OCI-LY1 (cell line): ENCODE results near the gene OSBPL2.

Source experiments
- H2AFZ ChIP-seq: fragments of 200-600 bp; sonication (generic), shearing (Covaris generic); 2 replicates; pipeline ENCODE4 v1.6.0; 2014; ENCODE audit warnings: antibody characterized with exemption, mild to moderate bottlenecking, low read length
- H3F3A ChIP-seq: fragments of 200-600 bp; sonication (generic), shearing (Covaris generic); 2 replicates; pipeline ENCODE4 v1.6.0; 2014; ENCODE audit warnings: mild to moderate bottlenecking, antibody characterized with exemption, low read length, moderate library complexity; ENCODE audit not compliant: insufficient read depth
- H3K27ac ChIP-seq: fragments of 200-600 bp; sonication (generic); 2 replicates; pipeline ENCODE4 v1.5.1; 2014; ENCODE audit warnings: low read length, mixed run types, mild to moderate bottlenecking, low read depth; ENCODE audit not compliant: poor library complexity, severe bottlenecking
- H3K27me3 ChIP-seq: fragments of 200-600 bp; sonication (generic); 2 replicates; pipeline ENCODE4 v1.6.0; 2014; ENCODE audit warnings: antibody characterized with exemption, mild to moderate bottlenecking, low read length, moderate library complexity; ENCODE audit not compliant: insufficient read depth
- H3K36me3 ChIP-seq: fragments of 200-600 bp; sonication (generic); 2 replicates; pipeline ENCODE4 v1.6.1; 2014; ENCODE audit warnings: mild to moderate bottlenecking, antibody characterized with exemption, low read length, moderate library complexity, mixed read lengths; ENCODE audit not compliant: insufficient read depth
- H3K4me1 ChIP-seq: fragments of 200-600 bp; sonication (generic); 2 replicates; pipeline ENCODE4 v1.5.1; 2014; ENCODE audit warnings: mild to moderate bottlenecking, low read length, moderate library complexity; ENCODE audit not compliant: insufficient read depth, severe bottlenecking
- H3K4me2 ChIP-seq: fragments of 200-600 bp; sonication (generic), shearing (Covaris generic); 2 replicates; pipeline ENCODE4 v1.6.1; 2014; ENCODE audit warnings: low read length
- H3K4me3 ChIP-seq: fragments of 200-600 bp; sonication (generic); 2 replicates; pipeline ENCODE4 v1.5.1; 2014; ENCODE audit warnings: low read length, low read depth, mild to moderate bottlenecking, mixed read lengths; ENCODE audit not compliant: poor library complexity, severe bottlenecking
- H3K79me2 ChIP-seq: fragments of 200-600 bp; shearing (Covaris generic); 2 replicates; pipeline ENCODE4 v1.6.1; 2016; ENCODE audit warnings: mixed run types, low read length, mixed read lengths; ENCODE audit not compliant: insufficient read depth
- H3K9ac ChIP-seq: fragments of 200-600 bp; sonication (generic), shearing (Covaris generic); 2 replicates; pipeline ENCODE4 v1.6.1; 2014; ENCODE audit warnings: mild to moderate bottlenecking, low read length, mixed read lengths
- H3K9me2 ChIP-seq: fragments of 200-600 bp; sonication (generic), shearing (Covaris generic); 2 replicates; pipeline ENCODE4 v1.6.1; 2014; ENCODE audit warnings: low read depth, mild to moderate bottlenecking, low read length, mixed read lengths
- H3K9me3 ChIP-seq: fragments of 200-600 bp; shearing (Covaris generic); 2 replicates; pipeline ENCODE4 v1.6.1; 2014; ENCODE audit warnings: low read length, mixed read lengths
- H4K20me1 ChIP-seq: fragments of 200-600 bp; sonication (generic), shearing (Covaris generic); 2 replicates; pipeline ENCODE4 v1.6.0; 2016; ENCODE audit warnings: mild to moderate bottlenecking, low read length; ENCODE audit not compliant: insufficient read depth
- CTCF ChIP-seq: fragments of 200-600 bp; sonication (generic), shearing (Covaris generic); IDR thresholded peaks from 2 replicates; pipeline ENCODE4 v1.5.1; 2017; ENCODE audit warnings: mild to moderate bottlenecking, antibody characterized with exemption, low read length, moderate library complexity, mixed read lengths
- EZH2 ChIP-seq: fragments of 200-600 bp; sonication (generic), shearing (Covaris generic); IDR thresholded peaks from 2 replicates; pipeline ENCODE4 v1.8.0; 2017; ENCODE audit warnings: borderline replicate concordance, mixed run types, mild to moderate bottlenecking, antibody characterized with exemption, low read length, moderate library complexity, mixed read lengths

The OSBPL2 gene

GRCh38 chr20:62211769-62212288 lies 26.5 kb upstream of the OSBPL2 start:
- H3K27ac ChIP-seq: no peak overlapping the region
- H3K79me2 ChIP-seq: no peaks in the 10 kb centered on the region
- TF ChIP-seq CTCF (no peak), EZH2 (no peak)
- H3K4me1 ChIP-seq: no peaks in the 10 kb centered on the region
- no peaks in the 10 kb centered on the region for H3K9me2 ChIP-seq
- H3K9me3 ChIP-seq: no peaks in the 10 kb centered on the region
- no peak overlapping the region for H2AFZ ChIP-seq
- no peaks in the 10 kb centered on the region for H3F3A ChIP-seq
- no peak overlapping the region for H3K9ac ChIP-seq
- H3K4me2 ChIP-seq: no peak overlapping the region
- no peaks in the 10 kb centered on the region for H3K27me3 ChIP-seq
- H3K4me3 ChIP-seq: no peak overlapping the region
- no peaks in the 10 kb centered on the region for H3K36me3 ChIP-seq
- no peaks in the 10 kb centered on the region for H4K20me1 ChIP-seq

GRCh38 chr20:62212299-62212698 lies 26.0 kb upstream of the OSBPL2 start:
- H3K4me2 ChIP-seq: no peak overlapping the region
- H3K9me2 ChIP-seq: no peaks in the 10 kb centered on the region
- H3K27ac ChIP-seq: no peak overlapping the region
- TF ChIP-seq CTCF: no peak
- no peak for TF ChIP-seq EZH2
- no peaks in the 10 kb centered on the region for H3K27me3 ChIP-seq
- H3K4me3 ChIP-seq: no peak overlapping the region
- H3K9me3 ChIP-seq: no peaks in the 10 kb centered on the region
- no peak overlapping the region for H3K9ac ChIP-seq
- H3K4me1 ChIP-seq: no peaks in the 10 kb centered on the region
- no peaks in the 10 kb centered on the region for H3K36me3 ChIP-seq
- no peaks in the 10 kb centered on the region for H4K20me1 ChIP-seq
- H3K79me2 ChIP-seq: no peaks in the 10 kb centered on the region
- H3F3A ChIP-seq: no peaks in the 10 kb centered on the region
- H2AFZ ChIP-seq: no peak overlapping the region

- no peak overlapping the region for H2AFZ ChIP-seq
- H4K20me1 ChIP-seq: no peaks in the 10 kb centered on the region
- H3F3A ChIP-seq: no peaks in the 10 kb centered on the region
- TF ChIP-seq CTCF (no peak), EZH2 (no peak)
- H3K4me3 ChIP-seq: no peak overlapping the region
- no peak overlapping the region for H3K9ac ChIP-seq
- no peaks in the 10 kb centered on the region for H3K79me2 ChIP-seq
- H3K4me1 ChIP-seq: no peaks in the 10 kb centered on the region
- no peaks in the 10 kb centered on the region for H3K9me3 ChIP-seq
- H3K9me2 ChIP-seq: no peaks in the 10 kb centered on the region
- H3K27ac ChIP-seq: no peak overlapping the region
- no peak overlapping the region for H3K4me2 ChIP-seq
- H3K36me3 ChIP-seq: no peaks in the 10 kb centered on the region
- H3K27me3 ChIP-seq: 0 out of 2 replicates have a peak, but pooled peaks cover 5% of the 10 kb centered on the region
Observed at GRCh38 chr20:62214067-62214466, 24.3 kb upstream of the OSBPL2 start.
